Hematopoietic multipotent progenitor cell treated with erythropoietin and hydrocortisone succinate and interleukin-3 and kit ligand, for 4 days (in vitro differentiated cells): ENCODE data around the gene KLHL3.

Source experiments
- DNase-seq: peaks from one replicate; pipeline ENCODE4 v3.0.0-alpha.2; 2015

The KLHL3 gene

GRCh38 chr5:137630216-137630971 is 105.5 kb downstream of the KLHL3 start:
- DNase-seq: no peak

GRCh38 chr5:137629646-137630045 is 106.2 kb downstream of the KLHL3 start:
- peak; percentile 79 for DNase-seq

GRCh38 chr5:137627706-137628105 is 108.2 kb downstream of the KLHL3 start:
- no peak for DNase-seq

- DNase-seq: no peak
Measured at GRCh38 chr5:137627293-137627692, 108.6 kb downstream of the KLHL3 start.

- DNase-seq: no peak
Measured at GRCh38 chr5:137624786-137625349, 111.0 kb downstream of the KLHL3 start.

- peak; percentile 8 for DNase-seq
Measured at GRCh38 chr5:137622850-137623249, 113.0 kb downstream of the KLHL3 start.

GRCh38 chr5:137621861-137622823 is 113.7 kb downstream of the KLHL3 start:
- no peak for DNase-seq

- no peak for DNase-seq
Measured at GRCh38 chr5:137621306-137621705, 114.6 kb downstream of the KLHL3 start.

GRCh38 chr5:137619191-137619870 is 116.6 kb downstream of the KLHL3 start:
- DNase-seq: no peak

GRCh38 chr5:137618476-137618875 is 117.4 kb downstream of the KLHL3 start:
- no peak for DNase-seq

- no peak for DNase-seq
Measured at GRCh38 chr5:137617528-137618205, 118.2 kb downstream of the KLHL3 start.

GRCh38 chr5:137616046-137616445 is 119.8 kb downstream of the KLHL3 start:
- DNase-seq: no peak

GRCh38 chr5:137615171-137615775 is 120.6 kb downstream of the KLHL3 start:
- DNase-seq: no peak

GRCh38 chr5:137613554-137614265 is 122.2 kb downstream of the KLHL3 start:
- peak; percentile 64 for DNase-seq

- DNase-seq: no peak
Measured at GRCh38 chr5:137612576-137612975, 123.3 kb downstream of the KLHL3 start.

- DNase-seq: no peak
Measured at GRCh38 chr5:137611794-137612435, 124.0 kb downstream of the KLHL3 start.

GRCh38 chr5:137611011-137611580 is 124.8 kb downstream of the KLHL3 start:
- DNase-seq: no peak

GRCh38 chr5:137610598-137610997 is 125.3 kb downstream of the KLHL3 start:
- DNase-seq: no peak

GRCh38 chr5:137609127-137609526 is 126.8 kb downstream of the KLHL3 start:
- DNase-seq: no peak

- DNase-seq: no peak
Measured at GRCh38 chr5:137607771-137608170, 128.1 kb downstream of the KLHL3 start.
